CD4-positive, alpha-beta T cell treated with Interleukin-4 for 1 hour (primary cell): Measurements from ENCODE around the gene SLC2A3.
A peak's percentile ranks its signal among the peaks of the same experiment; 100 is the strongest.
"Not testable (repeated sequence)": the region's sequence is repeated elsewhere in the genome, so short reads cannot be mapped to it uniquely, and the experiment has no call there.

Experiments used
- DNase-seq, 2 donors: peaks; one replicate each; pipeline ENCODE4 v3.0.0-alpha.2; 2020 to 2022

Gene SLC2A3

GRCh38 chr12:7950230-7950943 lies 14.4 kb upstream of the SLC2A3 start:
- not testable (repeated sequence) for DNase-seq

GRCh38 chr12:7948589-7949260 lies 12.7 kb upstream of the SLC2A3 start:
- DNase-seq = no peak

GRCh38 chr12:7947011-7947410 lies 11.0 kb upstream of the SLC2A3 start:
- no peak for DNase-seq

- not testable (repeated sequence) for DNase-seq
Observed at GRCh38 chr12:7944760-7945159, 8.8 kb upstream of the SLC2A3 start.

GRCh38 chr12:7940906-7941305 lies 4.9 kb upstream of the SLC2A3 start:
- no peak for DNase-seq

GRCh38 chr12:7937833-7938506 lies 2.0 kb upstream of the SLC2A3 start:
- no peak for DNase-seq

GRCh38 chr12:7934889-7935492 lies 996 bp downstream of the SLC2A3 start:
- peak in 1 of 2 donors; percentile 27 for DNase-seq

GRCh38 chr12:7934091-7934888 lies 1.7 kb downstream of the SLC2A3 start:
- DNase-seq = peak; percentile 36 to 44

GRCh38 chr12:7933255-7933726 lies 2.7 kb downstream of the SLC2A3 start:
- DNase-seq = peak; percentile 86 to 89

- DNase-seq = not testable (repeated sequence)
Observed at GRCh38 chr12:7932599-7933240, 3.3 kb downstream of the SLC2A3 start.

GRCh38 chr12:7929083-7929792 lies 6.7 kb downstream of the SLC2A3 start:
- DNase-seq = no peak

- no peak for DNase-seq
Observed at GRCh38 chr12:7927470-7927869, 8.5 kb downstream of the SLC2A3 start.

- not testable (repeated sequence) for DNase-seq
Observed at GRCh38 chr12:7926068-7926666, 9.8 kb downstream of the SLC2A3 start.

GRCh38 chr12:7923241-7924236 lies 12.4 kb downstream of the SLC2A3 start:
- no peak for DNase-seq

GRCh38 chr12:7921181-7921580 lies 14.8 kb downstream of the SLC2A3 start:
- DNase-seq = not testable (repeated sequence)

- not testable (repeated sequence) for DNase-seq
Observed at GRCh38 chr12:7918268-7918590, 17.8 kb downstream of the SLC2A3 start.

- no peak for DNase-seq
Observed at GRCh38 chr12:7917392-7918267, 18.4 kb downstream of the SLC2A3 start.

- no peak for DNase-seq
Observed at GRCh38 chr12:7916936-7917335, 19.1 kb downstream of the SLC2A3 start.
